HS-5 (cell line): ENCODE measurements around the gene SRC.

Experiments used
- DNase-seq: peaks from one replicate; pipeline ENCODE4 v3.0.0-alpha.2; 2012; ENCODE audit warnings: low read depth

Gene SRC

GRCh38 chr20:37396416-37397075 is 50.6 kb downstream of the SRC start:
- DNase-seq, result no peak

- DNase-seq, result no peak
These were observed 51.4 kb downstream of the SRC start for GRCh38 chr20:37397076-37397953.

- no peak for DNase-seq
These were observed 52.2 kb downstream of the SRC start for GRCh38 chr20:37397954-37398749.

- no peak for DNase-seq
These were observed 53.0 kb downstream of the SRC start for GRCh38 chr20:37398750-37399621.

- DNase-seq, result no peak
These were observed 55.5 kb downstream of the SRC start for GRCh38 chr20:37401282-37401929.

GRCh38 chr20:37401930-37402675 is 56.2 kb downstream of the SRC start:
- DNase-seq, result no peak

- no peak for DNase-seq
These were observed 57.4 kb downstream of the SRC start for GRCh38 chr20:37403107-37404033.

- DNase-seq, result no peak
These were observed 58.5 kb downstream of the SRC start for GRCh38 chr20:37404461-37404890.

- DNase-seq, result no peak
These were observed 59.5 kb downstream of the SRC start for GRCh38 chr20:37405351-37405897.

GRCh38 chr20:37406010-37406998 is 60.4 kb downstream of the SRC start:
- peak; percentile 20 for DNase-seq

- peak; percentile 18 for DNase-seq
These were observed 61.2 kb downstream of the SRC start for GRCh38 chr20:37407019-37407566.

- no peak for DNase-seq
These were observed 61.6 kb downstream of the SRC start for GRCh38 chr20:37407573-37408002.

GRCh38 chr20:37408302-37409193 is 62.6 kb downstream of the SRC start:
- no peak for DNase-seq

- no peak for DNase-seq
These were observed 65.7 kb downstream of the SRC start for GRCh38 chr20:37411408-37412219.

GRCh38 chr20:37413023-37413334 is 67.0 kb downstream of the SRC start:
- DNase-seq, result no peak

GRCh38 chr20:37413379-37413778 is 67.4 kb downstream of the SRC start:
- no peak for DNase-seq
